ENCODE measurements around the gene AVPI1.

AVPI1 gene

GRCh38 chr10:97686962-97687784 lies at the start of gene AVPI1:
AVPI1 (minus strand) TSS chr10:97687241; CDS start chr10:97679905, 7,336 bp downstream.
- DNase-seq: peak; percentile 87 to 91

GRCh38 chr10:97736403-97736901 lies 49.4 kb upstream of the AVPI1 start:
- DNase-seq: no peak

DNA sequence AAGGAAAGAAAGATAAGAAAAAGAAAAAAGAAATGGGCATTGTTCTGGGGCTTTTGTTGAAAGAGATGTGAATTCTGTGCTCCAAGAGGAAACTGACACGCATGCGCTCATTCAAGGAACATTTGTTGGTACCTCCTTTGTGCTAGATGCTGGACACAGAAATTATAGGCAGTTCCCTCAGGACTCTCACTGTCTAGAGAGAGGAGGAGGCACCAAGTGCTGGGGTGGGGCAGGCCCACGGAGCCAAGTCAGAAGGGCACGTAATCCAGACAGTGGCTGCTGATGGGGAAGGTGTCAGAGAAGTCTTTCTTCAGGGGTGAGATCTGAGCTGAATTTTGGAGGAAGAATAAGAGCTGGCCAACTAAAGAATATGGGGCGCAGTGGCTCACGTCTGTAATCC lies 47.0 kb upstream of the AVPI1 start:
- no peak for DNase-seq

GRCh38 chr10:97733256-97733655 lies 46.2 kb upstream of the AVPI1 start:
- DNase-seq: no peak

DNA sequence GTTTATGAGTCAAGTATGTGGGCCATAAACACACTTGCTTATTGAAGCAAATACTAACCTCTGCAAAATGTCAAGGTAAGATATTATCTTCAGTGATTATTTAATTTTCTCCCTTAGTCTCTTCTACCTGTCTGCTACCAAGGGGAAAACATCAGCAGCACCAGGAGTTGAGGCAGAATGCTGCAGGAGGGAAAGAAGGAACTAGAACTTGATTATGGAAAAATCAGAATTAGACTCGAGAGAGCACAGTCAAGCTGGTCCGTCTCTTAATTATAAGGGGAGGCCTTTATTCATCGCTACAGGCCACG lies 45.0 kb upstream of the AVPI1 start:
- DNase-seq: no peak

DNA sequence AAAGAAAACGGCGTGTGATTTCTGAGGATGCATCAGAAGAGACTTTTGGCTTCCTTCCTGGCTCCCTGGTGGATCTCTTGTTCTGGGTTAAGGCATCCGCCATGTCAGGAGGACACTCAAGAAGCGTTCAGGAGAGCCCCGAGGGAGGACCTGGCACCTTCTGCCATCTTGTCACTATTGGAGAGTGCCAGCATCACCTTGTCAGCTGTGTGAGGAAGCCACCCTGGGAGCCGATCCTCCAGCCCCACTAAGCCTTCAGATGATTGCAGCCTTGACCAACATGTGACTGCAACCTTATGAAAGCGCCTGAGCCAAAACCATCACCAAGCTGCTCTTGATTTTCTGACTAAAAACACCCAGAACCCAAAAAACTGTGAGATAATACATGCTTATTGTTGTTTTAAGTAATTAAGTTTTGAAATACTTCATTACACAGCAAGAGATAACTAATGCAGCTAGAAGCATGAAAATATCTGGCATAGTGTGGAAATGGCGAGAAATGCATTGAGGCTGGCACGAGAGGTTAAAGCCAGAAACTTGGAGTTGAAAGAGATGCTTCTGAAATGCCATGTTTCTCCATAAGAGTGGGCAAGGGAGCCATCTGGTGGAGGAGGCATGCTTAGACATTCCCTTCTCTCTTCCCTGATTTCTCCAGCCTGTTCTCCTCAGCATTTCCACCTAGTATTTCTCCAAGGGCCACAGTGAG lies 44.5 kb upstream of the AVPI1 start:
- peak; percentile 41 to 55 for DNase-seq

GRCh38 chr10:97729014-97729413 lies 42.0 kb upstream of the AVPI1 start:
- no peak for DNase-seq

GRCh38 chr10:97726636-97727178 lies 39.7 kb upstream of the AVPI1 start:
- no peak for DNase-seq

GRCh38 chr10:97724341-97724941 lies 37.4 kb upstream of the AVPI1 start:
- DNase-seq: no peak

DNA sequence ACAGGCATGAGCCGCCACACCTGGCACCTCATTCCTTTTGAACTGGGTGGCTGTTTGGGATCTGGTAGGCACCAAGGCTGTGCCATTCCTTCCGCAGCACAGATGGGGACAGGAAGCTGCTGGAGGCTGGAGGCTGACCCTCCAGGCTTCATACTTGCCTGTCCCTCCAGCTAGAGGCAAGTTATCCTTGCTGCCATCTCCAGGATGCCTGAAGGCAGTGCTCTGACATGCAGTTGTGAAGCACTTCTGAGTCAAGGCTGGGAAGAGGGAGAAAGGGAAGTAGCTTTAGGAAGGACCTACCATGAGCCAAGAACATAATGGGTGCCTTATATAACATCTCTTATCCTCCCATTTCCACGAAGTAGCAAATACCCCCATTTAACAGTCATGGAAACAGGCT lies 36.0 kb upstream of the AVPI1 start:
- DNase-seq: no peak

GRCh38 chr10:97721871-97722780 lies 35.1 kb upstream of the AVPI1 start:
- DNase-seq: no peak

DNA sequence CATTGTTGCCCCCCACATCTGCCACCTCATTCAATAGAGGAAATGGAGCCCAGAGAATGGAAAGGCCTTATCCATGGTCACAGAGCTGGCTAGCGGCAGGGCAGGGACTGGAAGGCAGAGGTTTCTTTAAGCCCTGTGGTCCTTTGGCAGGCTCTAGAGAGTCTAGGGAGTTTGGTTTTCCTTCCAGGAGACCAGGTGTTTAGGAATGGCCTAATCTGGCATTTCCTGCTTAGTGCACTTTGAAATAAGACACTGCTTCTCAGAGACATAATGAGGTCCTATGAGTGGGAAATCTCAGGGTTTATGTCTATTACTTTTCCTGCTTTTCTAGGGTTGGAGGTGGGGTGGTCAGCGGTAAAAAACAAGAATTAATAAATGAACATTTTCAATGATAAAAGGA lies 32.6 kb upstream of the AVPI1 start:
- DNase-seq: no peak

GRCh38 chr10:97718659-97719142 lies 31.7 kb upstream of the AVPI1 start:
- DNase-seq: no peak

DNA sequence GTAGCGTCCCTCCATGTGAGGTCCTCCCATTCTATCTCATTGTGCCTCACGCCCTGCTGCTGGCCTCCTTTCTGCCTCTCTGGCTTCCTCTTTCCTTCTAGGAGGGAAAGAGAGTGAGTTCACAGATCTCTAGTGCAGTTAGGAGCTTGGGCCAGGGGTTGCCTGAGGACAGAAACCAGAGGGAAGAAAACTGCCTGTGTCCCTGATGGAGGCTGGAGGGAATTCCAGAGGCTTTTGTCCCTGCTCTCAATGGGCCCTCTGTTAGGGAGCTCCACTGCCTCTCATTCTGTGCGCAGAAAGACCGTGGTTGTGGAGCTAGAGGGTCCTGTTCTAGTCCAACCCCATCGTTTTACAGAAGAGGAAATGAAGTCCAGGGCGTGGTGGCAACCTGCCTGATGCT lies 31.1 kb upstream of the AVPI1 start:
- no peak for DNase-seq

DNA sequence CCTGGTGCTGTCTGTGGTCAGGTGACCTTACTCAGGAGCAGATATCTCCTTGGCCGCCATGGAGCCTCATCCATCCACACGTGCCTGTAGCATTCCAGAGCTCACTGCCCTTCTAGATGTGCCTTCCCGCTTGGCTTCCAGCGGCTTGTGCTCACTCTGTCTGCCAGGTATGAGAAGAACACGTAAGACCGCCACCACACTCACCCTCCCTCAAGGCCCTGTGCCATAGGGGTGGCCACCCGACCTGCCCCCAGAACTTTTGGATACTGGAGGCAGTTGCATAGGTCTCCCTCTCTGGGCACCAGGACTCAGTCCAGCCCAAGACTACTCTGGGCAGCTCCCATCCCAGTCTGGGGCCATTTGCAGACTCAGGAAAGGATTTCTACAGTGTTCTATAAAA lies 30.6 kb upstream of the AVPI1 start:
- no peak for DNase-seq

DNA sequence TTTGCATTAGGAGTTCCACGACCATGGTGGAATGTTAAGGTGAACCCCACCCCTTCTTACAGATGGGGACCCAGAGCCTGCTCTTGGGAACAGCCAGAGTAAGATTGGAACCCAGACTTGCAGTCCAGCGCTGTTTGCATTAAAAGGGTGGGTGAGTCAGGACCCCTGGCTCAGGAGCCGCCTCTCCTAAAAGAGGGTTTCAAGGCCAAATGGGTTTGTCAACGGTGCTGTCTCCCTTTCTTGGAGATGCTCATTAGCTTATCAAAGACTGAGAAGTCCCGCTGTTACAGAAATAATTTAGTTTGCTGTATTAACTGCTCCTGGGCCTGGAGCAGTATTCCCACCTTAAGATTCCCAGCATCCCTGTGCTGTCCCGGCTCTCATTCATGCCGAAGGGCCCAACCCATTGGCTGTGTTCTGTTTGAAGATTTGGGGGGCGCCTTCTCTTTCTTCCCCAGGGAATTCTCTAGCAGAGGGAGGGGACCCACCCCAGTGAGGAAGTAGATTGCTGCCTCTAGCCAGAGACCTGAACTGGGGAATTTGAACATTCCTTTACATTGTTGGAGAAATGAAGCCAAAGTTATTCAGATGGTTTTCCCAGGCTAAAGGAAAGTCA lies 28.3 kb upstream of the AVPI1 start:
- DNase-seq: no peak

GRCh38 chr10:97714401-97715258 lies 27.6 kb upstream of the AVPI1 start:
- DNase-seq: peak in 1 of 2 donors; percentile 17

DNA sequence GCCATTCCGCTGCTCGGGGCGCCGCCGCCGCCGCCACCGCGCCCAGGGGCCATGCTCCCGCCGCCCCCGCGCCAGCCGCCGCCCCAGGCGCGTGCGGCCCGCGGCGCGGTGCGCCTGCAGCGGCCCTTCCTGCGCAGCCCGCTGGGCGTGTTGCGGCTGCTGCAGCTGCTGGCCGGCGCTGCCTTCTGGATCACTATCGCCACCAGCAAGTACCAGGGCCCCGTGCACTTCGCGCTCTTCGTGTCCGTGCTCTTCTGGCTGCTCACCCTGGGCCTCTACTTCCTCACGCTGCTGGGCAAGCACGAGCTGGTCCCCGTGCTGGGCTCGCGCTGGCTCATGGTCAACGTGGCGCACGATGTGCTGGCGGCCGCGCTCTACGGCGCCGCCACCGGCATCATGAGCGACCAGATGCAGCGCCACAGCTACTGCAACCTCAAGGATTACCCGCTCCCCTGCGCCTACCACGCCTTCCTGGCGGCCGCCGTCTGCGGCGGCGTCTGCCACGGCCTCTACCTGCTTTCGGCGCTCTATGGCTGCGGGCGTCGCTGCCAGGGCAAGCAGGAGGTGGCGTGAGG lies 26.9 kb upstream of the AVPI1 start:
- DNase-seq: peak; percentile 40 to 44

DNA sequence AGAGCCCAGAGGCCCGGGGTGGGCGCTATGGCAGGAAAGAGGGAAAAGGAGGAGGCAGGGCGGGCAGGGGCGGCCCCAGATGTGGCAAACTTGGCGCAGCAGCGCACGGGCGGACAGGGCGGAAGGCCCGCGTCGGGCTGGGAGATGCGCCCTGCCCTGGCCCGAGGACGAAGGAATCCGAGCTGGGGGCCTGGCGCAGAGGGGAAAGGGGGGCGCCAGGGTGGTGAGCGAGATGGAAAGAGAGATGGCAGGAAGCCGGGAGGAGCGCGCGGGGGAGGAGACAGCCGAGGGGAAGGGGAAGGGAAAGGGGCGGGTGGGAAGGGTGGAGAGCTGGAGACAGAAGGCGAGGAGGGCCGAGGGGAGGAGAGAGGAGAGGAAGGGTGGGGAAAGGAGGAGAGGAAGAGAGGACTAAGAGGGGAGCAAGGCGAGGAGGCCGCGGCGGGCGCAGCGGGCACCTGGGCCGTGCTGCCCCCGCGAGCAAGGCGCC lies 26.3 kb upstream of the AVPI1 start, which contains the start of gene MARVELD1:
Gene MARVELD1, plus strand, starts transcription at position 392 of the 487 bp plus-strand sequence. CDS start 147 bp downstream, outside the sequence.
- no peak for DNase-seq
